ENCODE data around the gene MRPL18.
A peak's percentile ranks its signal among the peaks of the same experiment; 100 is the strongest.

MRPL18 gene

GRCh38 chr6:159760602-159761057 is 29.6 kb upstream of the MRPL18 start:
- Histone ChIP-seq H3K9me3 (ENCODE audit: control extremely low read depth in 1 of 5, control insufficient read depth in 4 of 5, insufficient read depth in 2 of 5, low read depth in 1 of 5, low read length in 4 of 5) (no peaks in the 10 kb centered on the region), H3K27ac (ENCODE audit: insufficient read depth in 1 of 2, low read depth in 1 of 2, low read length in 2 of 2, poor library complexity in 1 of 2, severe bottlenecking in 2 of 2) (peak overlapping the region; percentile 84 to 97), H3K4me1 (ENCODE audit: control extremely low read depth in 1 of 4, control insufficient read depth in 4 of 4, insufficient read depth in 4 of 4, low read length in 3 of 4) (peaks cover 11 to 34% (median 23%) of the 10 kb centered on the region in 4 experiments), H3K36me3 (ENCODE audit: control insufficient read depth in 4 of 4, insufficient read depth in 4 of 4, low read length in 3 of 4) (peaks cover 11 to 47% (median 23%) of the 10 kb centered on the region in 4 experiments), H3K27me3 (replicated peaks in 2 of 5; ENCODE audit: control insufficient read depth in 4 of 5, insufficient read depth in 5 of 5, low read length in 4 of 5) (no peaks in the 10 kb centered on the region), H3K4me3 (ENCODE audit: control insufficient read depth in 1 of 7, extremely low read depth in 1 of 7, insufficient read depth in 4 of 7, low read depth in 2 of 7, low read length in 6 of 7) (peak overlapping the region in 5 of 7 experiments; percentile 83 to 92 (median 92))
- CTCF ChIA-PET = interaction anchor here (0.8 to 2.9 kb wide), 10 partner anchors 9 to 92 kb away, joined by 3 to 10 read pairs (median 4); partner anchors contain the start of gene WTAP
- POLR2A ChIA-PET = interaction anchor here (0.7 to 1.0 kb wide), 2 partner anchors 19 to 29 kb away, joined by 3 read pairs; partner anchors contain the start of gene TCP1
- DNase-seq = no peak
- 95% methylated on average over 3 of the region's 3 CpGs for WGBS (ENCODE audit: insufficient coverage)

- peaks cover 11 to 34% (median 23%) of the 10 kb centered on the region in 4 experiments for H3K4me1 ChIP-seq (ENCODE audit: control extremely low read depth in 1 of 4, control insufficient read depth in 4 of 4, insufficient read depth in 4 of 4, low read length in 3 of 4)
- no peaks in the 10 kb centered on the region for H3K27me3 ChIP-seq (replicated peaks in 2 of 5; ENCODE audit: control insufficient read depth in 4 of 5, insufficient read depth in 5 of 5, low read length in 4 of 5)
- peak overlapping the region; percentile 69 to 92 (median 89) for H3K4me3 ChIP-seq (ENCODE audit: control insufficient read depth in 1 of 7, extremely low read depth in 1 of 7, insufficient read depth in 4 of 7, low read depth in 2 of 7, low read length in 6 of 7)
- H3K9me3 ChIP-seq (ENCODE audit: control extremely low read depth in 1 of 5, control insufficient read depth in 4 of 5, insufficient read depth in 2 of 5, low read depth in 1 of 5, low read length in 4 of 5) = no peaks in the 10 kb centered on the region
- ChIA-PET CTCF (interaction anchor here (0.9 to 2.9 kb wide), 10 partner anchors 9 to 91 kb away, joined by 3 to 10 read pairs (median 4); partner anchors contain the start of gene WTAP), POLR2A (interaction anchor here (0.7 to 1.4 kb wide), 3 partner anchors 19 to 68 kb away, joined by 3 to 12 read pairs (median 3); partner anchors contain the start of genes SOD2 and TCP1)
- 19% methylated on average over 28 of the region's 45 CpGs for WGBS (ENCODE audit: insufficient coverage)
- peak overlapping the region; percentile 84 to 97 for H3K27ac ChIP-seq (ENCODE audit: insufficient read depth in 1 of 2, low read depth in 1 of 2, low read length in 2 of 2, poor library complexity in 1 of 2, severe bottlenecking in 2 of 2)
- H3K36me3 ChIP-seq (ENCODE audit: control insufficient read depth in 4 of 4, insufficient read depth in 4 of 4, low read length in 3 of 4) = peaks cover 5 to 47% (median 21%) of the 10 kb centered on the region in 4 experiments
- no peak for DNase-seq
Observed at GRCh38 chr6:159761129-159761872, 29.0 kb upstream of the MRPL18 start.

GRCh38 chr6:159761873-159762680 is 28.2 kb upstream of the MRPL18 start, which contains the start of gene ACAT2:
ACAT2 (plus strand) TSS chr6:159762045; CDS start chr6:159762088, 43 bp downstream.
- 0% methylated on average over 43 of the region's 76 CpGs for WGBS (ENCODE audit: insufficient coverage)

GRCh38 chr6:159762681-159763293 is 27.5 kb upstream of the MRPL18 start:
- POLR2A ChIA-PET = no interaction called here
- 15% methylated on average over 16 of the region's 16 CpGs for WGBS (ENCODE audit: insufficient coverage)
- Histone ChIP-seq H3K4me3 (ENCODE audit: control insufficient read depth in 1 of 7, extremely low read depth in 1 of 7, insufficient read depth in 4 of 7, low read depth in 2 of 7, low read length in 6 of 7) (peak overlapping the region; percentile 83 to 92 (median 89)), H3K36me3 (ENCODE audit: control insufficient read depth in 4 of 4, insufficient read depth in 4 of 4, low read length in 3 of 4) (peaks cover 10 to 50% (median 24%) of the 10 kb centered on the region in 4 experiments), H3K27ac (ENCODE audit: insufficient read depth in 1 of 2, low read depth in 1 of 2, low read length in 2 of 2, poor library complexity in 1 of 2, severe bottlenecking in 2 of 2) (peak overlapping the region; percentile 68 to 97), H3K9me3 (ENCODE audit: control extremely low read depth in 1 of 5, control insufficient read depth in 4 of 5, insufficient read depth in 2 of 5, low read depth in 1 of 5, low read length in 4 of 5) (no peaks in the 10 kb centered on the region), H3K4me1 (ENCODE audit: control extremely low read depth in 1 of 4, control insufficient read depth in 4 of 4, insufficient read depth in 4 of 4, low read length in 3 of 4) (peaks cover 11 to 34% (median 23%) of the 10 kb centered on the region in 4 experiments), H3K27me3 (replicated peaks in 2 of 5; ENCODE audit: control insufficient read depth in 4 of 5, insufficient read depth in 5 of 5, low read length in 4 of 5) (no peaks in the 10 kb centered on the region)
- CTCF ChIA-PET = interaction anchor here (1.4 to 2.9 kb wide), 4 partner anchors 31 to 74 kb away, joined by 3 to 10 read pairs (median 8); partner anchors contain the start of gene WTAP
- peak in 2 of 3 donors; percentile 68 to 69 for DNase-seq

More at GRCh38 chr6:159761873-159762680, 28.2 kb upstream of the MRPL18 start, which contains the start of gene ACAT2:
- H3K4me1 ChIP-seq (ENCODE audit: control extremely low read depth in 1 of 4, control insufficient read depth in 4 of 4, insufficient read depth in 4 of 4, low read length in 3 of 4) = peaks cover 11 to 34% (median 23%) of the 10 kb centered on the region in 4 experiments
- DNase-seq = peak; percentile 93 to 95 (median 95)
- ChIA-PET POLR2A (interaction anchor here (0.6 to 1.4 kb wide), 2 partner anchors 29 to 69 kb away, joined by 3 to 12 read pairs; partner anchors contain the start of genes MRPL18 and SOD2), CTCF (interaction anchor here (0.9 to 2.9 kb wide), 7 partner anchors 9 to 90 kb away, joined by 3 to 10 read pairs (median 5); partner anchors contain the start of gene WTAP)
- H3K27me3 ChIP-seq (replicated peaks in 2 of 5; ENCODE audit: control insufficient read depth in 4 of 5, insufficient read depth in 5 of 5, low read length in 4 of 5) = no peaks in the 10 kb centered on the region
- H3K36me3 ChIP-seq (ENCODE audit: control insufficient read depth in 4 of 4, insufficient read depth in 4 of 4, low read length in 3 of 4) = peaks cover 7 to 46% (median 22%) of the 10 kb centered on the region in 4 experiments
- H3K9me3 ChIP-seq (ENCODE audit: control extremely low read depth in 1 of 5, control insufficient read depth in 4 of 5, insufficient read depth in 2 of 5, low read depth in 1 of 5, low read length in 4 of 5) = no peaks in the 10 kb centered on the region
- peak within 1 kb of the TSS; percentile 84 to 97 for H3K27ac ChIP-seq (ENCODE audit: insufficient read depth in 1 of 2, low read depth in 1 of 2, low read length in 2 of 2, poor library complexity in 1 of 2, severe bottlenecking in 2 of 2)
- peak within 1 kb of the TSS; percentile 83 to 92 (median 89) for H3K4me3 ChIP-seq (ENCODE audit: control insufficient read depth in 1 of 7, extremely low read depth in 1 of 7, insufficient read depth in 4 of 7, low read depth in 2 of 7, low read length in 6 of 7)

GRCh38 chr6:159766906-159767305 is 23.4 kb upstream of the MRPL18 start:
- peaks cover 0 to 4% (median 0%) of the 10 kb centered on the region in 5 experiments for H3K9me3 ChIP-seq (ENCODE audit: control extremely low read depth in 1 of 5, control insufficient read depth in 4 of 5, insufficient read depth in 2 of 5, low read depth in 1 of 5, low read length in 4 of 5)
- no peak overlapping the region for H3K4me3 ChIP-seq (ENCODE audit: control insufficient read depth in 1 of 7, extremely low read depth in 1 of 7, insufficient read depth in 4 of 7, low read depth in 2 of 7, low read length in 6 of 7)
- peaks cover 23 to 70% (median 42%) of the 10 kb centered on the region in 4 experiments for H3K36me3 ChIP-seq (ENCODE audit: control insufficient read depth in 4 of 4, insufficient read depth in 4 of 4, low read length in 3 of 4)
- ChIA-PET POLR2A (no interaction called here), CTCF (interaction anchor here (1.3 to 1.4 kb wide), 2 partner anchors 21 to 35 kb away, joined by 3 to 6 read pairs; no protein-coding TSS in a partner anchor)
- DNase-seq = no peak
- H3K4me1 ChIP-seq (ENCODE audit: control extremely low read depth in 1 of 4, control insufficient read depth in 4 of 4, insufficient read depth in 4 of 4, low read length in 3 of 4) = peaks cover 2 to 21% (median 12%) of the 10 kb centered on the region in 4 experiments
- no peaks in the 10 kb centered on the region for H3K27me3 ChIP-seq (replicated peaks in 2 of 5; ENCODE audit: control insufficient read depth in 4 of 5, insufficient read depth in 5 of 5, low read length in 4 of 5)
- no peak overlapping the region for H3K27ac ChIP-seq (ENCODE audit: insufficient read depth in 1 of 2, low read depth in 1 of 2, low read length in 2 of 2, poor library complexity in 1 of 2, severe bottlenecking in 2 of 2)

GRCh38 chr6:159769470-159769869 is 20.8 kb upstream of the MRPL18 start:
- H3K27me3 ChIP-seq (replicated peaks in 2 of 5; ENCODE audit: control insufficient read depth in 4 of 5, insufficient read depth in 5 of 5, low read length in 4 of 5) = no peaks in the 10 kb centered on the region
- ChIA-PET POLR2A (no interaction called here), CTCF (interaction anchor here (1.3 to 2.6 kb wide), 2 partner anchors 19 to 83 kb away, joined by 4 to 7 read pairs; no protein-coding TSS in a partner anchor)
- H3K4me1 ChIP-seq (ENCODE audit: control extremely low read depth in 1 of 4, control insufficient read depth in 4 of 4, insufficient read depth in 4 of 4, low read length in 3 of 4) = peaks cover 0 to 5% (median 0%) of the 10 kb centered on the region in 4 experiments
- DNase-seq = no peak
- no peak overlapping the region for H3K4me3 ChIP-seq (ENCODE audit: control insufficient read depth in 1 of 7, extremely low read depth in 1 of 7, insufficient read depth in 4 of 7, low read depth in 2 of 7, low read length in 6 of 7)
- peaks cover 0 to 8% (median 0%) of the 10 kb centered on the region in 5 experiments for H3K9me3 ChIP-seq (ENCODE audit: control extremely low read depth in 1 of 5, control insufficient read depth in 4 of 5, insufficient read depth in 2 of 5, low read depth in 1 of 5, low read length in 4 of 5)
- H3K27ac ChIP-seq (ENCODE audit: insufficient read depth in 1 of 2, low read depth in 1 of 2, low read length in 2 of 2, poor library complexity in 1 of 2, severe bottlenecking in 2 of 2) = no peak overlapping the region
- peaks cover 25 to 82% (median 42%) of the 10 kb centered on the region in 4 experiments for H3K36me3 ChIP-seq (ENCODE audit: control insufficient read depth in 4 of 4, insufficient read depth in 4 of 4, low read length in 3 of 4)

Measured in common myeloid progenitor, CD34-positive (primary cell).